Mucosa of stomach (tissue), 1 donor: ENCODE data around the gene LOXL4.

Experiments
- H3K27me3 ChIP-seq: one replicate; pipeline ENCODE4 v1.7.0; 2013; ENCODE audit warnings: mild to moderate bottlenecking, low read length; ENCODE audit not compliant: control insufficient read depth, insufficient read depth
- H3K36me3 ChIP-seq: one replicate; pipeline ENCODE4 v1.7.0; 2013; ENCODE audit warnings: low read length; ENCODE audit not compliant: control insufficient read depth, insufficient read depth
- H3K4me1 ChIP-seq: one replicate; pipeline ENCODE4 v1.7.0; 2013; ENCODE audit warnings: mild to moderate bottlenecking, low read length; ENCODE audit not compliant: control insufficient read depth, insufficient read depth
- H3K4me3 ChIP-seq: one replicate; pipeline ENCODE4 v1.7.0; 2013; ENCODE audit warnings: low read length
- H3K9ac ChIP-seq: one replicate; pipeline ENCODE4 v1.7.0; 2013; ENCODE audit warnings: mild to moderate bottlenecking, low read length, moderate library complexity
- H3K9me3 ChIP-seq: one replicate; pipeline ENCODE4 v1.7.0; 2013; ENCODE audit warnings: mild to moderate bottlenecking, low read length, moderate library complexity; ENCODE audit not compliant: control insufficient read depth
- donor health status: Pancreatic carcinoma.

Gene LOXL4

GRCh38 chr10:98268694-98269431, 869 bp upstream of the LOXL4 start:
- peak overlapping the region; percentile 22 for H3K9ac ChIP-seq
- H3K4me3 ChIP-seq, result no peak overlapping the region
- H3K27me3 ChIP-seq, result peaks cover 42% of the 10 kb centered on the region
- H3K9me3 ChIP-seq, result no peaks in the 10 kb centered on the region
- peaks cover 21% of the 10 kb centered on the region for H3K4me1 ChIP-seq
- H3K36me3 ChIP-seq, result no peaks in the 10 kb centered on the region

- H3K36me3 ChIP-seq, result no peaks in the 10 kb centered on the region
- no peak overlapping the region for H3K4me3 ChIP-seq
- H3K9me3 ChIP-seq, result no peaks in the 10 kb centered on the region
- peaks cover 21% of the 10 kb centered on the region for H3K4me1 ChIP-seq
- H3K27me3 ChIP-seq, result peaks cover 39% of the 10 kb centered on the region
- H3K9ac ChIP-seq, result peak overlapping the region; percentile 47
These were observed 713 bp downstream of the LOXL4 start for GRCh38 chr10:98267069-98267893.

GRCh38 chr10:98266647-98267046, 1.3 kb downstream of the LOXL4 start:
- H3K27me3 ChIP-seq, result peaks cover 39% of the 10 kb centered on the region
- H3K9ac ChIP-seq, result no peak overlapping the region
- H3K4me3 ChIP-seq, result no peak overlapping the region
- no peaks in the 10 kb centered on the region for H3K9me3 ChIP-seq
- no peaks in the 10 kb centered on the region for H3K36me3 ChIP-seq
- H3K4me1 ChIP-seq, result peaks cover 21% of the 10 kb centered on the region

- Histone ChIP-seq H3K4me1 (peaks cover 21% of the 10 kb centered on the region), H3K36me3 (no peaks in the 10 kb centered on the region), H3K9ac (no peak overlapping the region), H3K9me3 (no peaks in the 10 kb centered on the region), H3K27me3 (peaks cover 39% of the 10 kb centered on the region), H3K4me3 (no peak overlapping the region)
These were observed 2.3 kb downstream of the LOXL4 start for GRCh38 chr10:98265403-98266378.

- no peak overlapping the region for H3K9ac ChIP-seq
- H3K9me3 ChIP-seq, result no peaks in the 10 kb centered on the region
- no peak overlapping the region for H3K4me3 ChIP-seq
- H3K27me3 ChIP-seq, result peaks cover 31% of the 10 kb centered on the region
- peaks cover 16% of the 10 kb centered on the region for H3K4me1 ChIP-seq
- no peaks in the 10 kb centered on the region for H3K36me3 ChIP-seq
These were observed 3.5 kb downstream of the LOXL4 start for GRCh38 chr10:98264378-98265065.

- H3K36me3 ChIP-seq, result no peaks in the 10 kb centered on the region
These were observed 4.9 kb downstream of the LOXL4 start for GRCh38 chr10:98263088-98263487.

GRCh38 chr10:98262571-98262970, 5.4 kb downstream of the LOXL4 start:
- Histone ChIP-seq H3K4me1 (peaks cover 5% of the 10 kb centered on the region), H3K4me3 (no peak overlapping the region), H3K9ac (no peak overlapping the region), H3K27me3 (peaks cover 21% of the 10 kb centered on the region), H3K36me3 (no peaks in the 10 kb centered on the region), H3K9me3 (no peaks in the 10 kb centered on the region)

More at GRCh38 chr10:98263088-98263487, 4.9 kb downstream of the LOXL4 start:
- H3K9ac ChIP-seq, result no peak overlapping the region
- no peak overlapping the region for H3K4me3 ChIP-seq
- H3K27me3 ChIP-seq, result peaks cover 24% of the 10 kb centered on the region
- H3K4me1 ChIP-seq, result peaks cover 9% of the 10 kb centered on the region
- no peaks in the 10 kb centered on the region for H3K9me3 ChIP-seq

- H3K9me3 ChIP-seq, result no peaks in the 10 kb centered on the region
- no peak overlapping the region for H3K4me3 ChIP-seq
- H3K4me1 ChIP-seq, result no peaks in the 10 kb centered on the region
- H3K9ac ChIP-seq, result no peak overlapping the region
- no peaks in the 10 kb centered on the region for H3K36me3 ChIP-seq
- H3K27me3 ChIP-seq, result peaks cover 11% of the 10 kb centered on the region
These were observed 6.3 kb downstream of the LOXL4 start for GRCh38 chr10:98261436-98262277.

GRCh38 chr10:98260752-98261151, 7.2 kb downstream of the LOXL4 start:
- Histone ChIP-seq H3K4me1 (no peaks in the 10 kb centered on the region), H3K36me3 (no peaks in the 10 kb centered on the region), H3K9ac (no peak overlapping the region), H3K27me3 (peaks cover 2% of the 10 kb centered on the region), H3K4me3 (no peak overlapping the region), H3K9me3 (no peaks in the 10 kb centered on the region)

GRCh38 chr10:98260350-98260749, 7.6 kb downstream of the LOXL4 start:
- Histone ChIP-seq H3K4me3 (no peak overlapping the region), H3K36me3 (no peaks in the 10 kb centered on the region)

More at GRCh38 chr10:98260350-98260749, 7.6 kb downstream of the LOXL4 start:
- H3K9me3 ChIP-seq, result no peaks in the 10 kb centered on the region
- H3K4me1 ChIP-seq, result no peaks in the 10 kb centered on the region
- H3K9ac ChIP-seq, result no peak overlapping the region
- peaks cover 2% of the 10 kb centered on the region for H3K27me3 ChIP-seq
